GM06990 (cell line): ENCODE measurements around the gene DDX54.
"Not testable (repeated sequence)": the region's sequence is repeated elsewhere in the genome, so short reads cannot be mapped to it uniquely, and the experiment has no call there.

Source experiments
- DNase-seq: peaks from one replicate; pipeline ENCODE4 v3.0.0-alpha.2; 2011; ENCODE audit not compliant: insufficient read length; ENCODE audit errors: extremely low read depth
- H3K27me3 ChIP-seq: replicated peaks from 2 replicates; pipeline ENCODE4 v1.6.0; 2011; ENCODE audit warnings: low read length; ENCODE audit not compliant: control insufficient read depth, insufficient read depth
- H3K36me3 ChIP-seq: 2 replicates; pipeline ENCODE4 v1.5.1; 2011; ENCODE audit warnings: low read length; ENCODE audit not compliant: control insufficient read depth, insufficient read depth
- H3K4me3 ChIP-seq: replicated peaks from 2 replicates; pipeline ENCODE4 v1.5.1; 2011; ENCODE audit warnings: low read depth, mild to moderate bottlenecking, control low read depth, low read length
- TF ChIP-seq, protein P1 (sequence below): IDR thresholded peaks from 2 replicates; pipeline ENCODE4 v1.5.1; 2011; ENCODE audit warnings: low read length, control low read depth, mild to moderate bottlenecking, inconsistent platforms; ENCODE audit not compliant: insufficient read depth, poor library complexity, severe bottlenecking

Gene DDX54

DNA sequence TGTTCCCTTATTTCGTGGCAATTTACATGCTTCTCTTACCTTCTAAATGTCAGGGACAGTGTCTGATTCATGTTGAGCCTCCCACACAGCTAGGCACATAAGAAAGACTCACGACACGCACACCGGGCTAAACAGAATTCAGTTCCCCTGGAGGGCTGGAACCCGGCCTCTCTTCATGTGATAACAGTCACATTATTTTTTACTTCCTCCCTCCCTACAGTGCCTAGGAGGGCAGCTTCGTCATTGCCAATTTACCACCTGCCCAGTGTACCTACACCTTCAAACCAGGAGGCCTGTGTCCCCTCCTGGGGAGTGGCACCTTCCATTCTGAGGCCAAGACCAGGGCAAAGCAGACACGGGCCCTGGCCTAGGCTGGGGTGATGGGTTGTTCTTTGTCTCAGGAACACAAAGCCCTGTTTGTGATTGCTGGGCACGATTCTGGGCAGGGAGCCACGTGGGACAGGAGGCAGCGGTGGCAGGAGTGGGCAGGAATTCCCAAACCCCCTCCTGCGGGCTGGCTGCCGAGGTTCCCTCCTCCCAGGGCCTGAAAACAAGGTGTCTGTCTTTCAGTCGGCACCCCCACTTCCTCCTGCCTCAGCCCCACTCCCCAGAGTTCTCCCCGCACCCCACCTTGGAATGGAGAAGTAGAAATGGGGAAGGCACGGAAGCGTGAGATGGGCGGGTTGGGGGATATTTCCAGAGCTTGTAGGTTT lies 42.9 kb downstream of the DDX54 start:
- no peaks in the 10 kb centered on the region for H3K36me3 ChIP-seq
- DNase-seq: no peak
- no peaks in the 10 kb centered on the region; the same call in 1 of the 2 replicates for H3K27me3 ChIP-seq
- no peak overlapping the region for H3K4me3 ChIP-seq
- TF ChIP-seq, protein P1, sequence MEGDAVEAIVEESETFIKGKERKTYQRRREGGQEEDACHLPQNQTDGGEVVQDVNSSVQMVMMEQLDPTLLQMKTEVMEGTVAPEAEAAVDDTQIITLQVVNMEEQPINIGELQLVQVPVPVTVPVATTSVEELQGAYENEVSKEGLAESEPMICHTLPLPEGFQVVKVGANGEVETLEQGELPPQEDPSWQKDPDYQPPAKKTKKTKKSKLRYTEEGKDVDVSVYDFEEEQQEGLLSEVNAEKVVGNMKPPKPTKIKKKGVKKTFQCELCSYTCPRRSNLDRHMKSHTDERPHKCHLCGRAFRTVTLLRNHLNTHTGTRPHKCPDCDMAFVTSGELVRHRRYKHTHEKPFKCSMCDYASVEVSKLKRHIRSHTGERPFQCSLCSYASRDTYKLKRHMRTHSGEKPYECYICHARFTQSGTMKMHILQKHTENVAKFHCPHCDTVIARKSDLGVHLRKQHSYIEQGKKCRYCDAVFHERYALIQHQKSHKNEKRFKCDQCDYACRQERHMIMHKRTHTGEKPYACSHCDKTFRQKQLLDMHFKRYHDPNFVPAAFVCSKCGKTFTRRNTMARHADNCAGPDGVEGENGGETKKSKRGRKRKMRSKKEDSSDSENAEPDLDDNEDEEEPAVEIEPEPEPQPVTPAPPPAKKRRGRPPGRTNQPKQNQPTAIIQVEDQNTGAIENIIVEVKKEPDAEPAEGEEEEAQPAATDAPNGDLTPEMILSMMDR: no peak

DNA sequence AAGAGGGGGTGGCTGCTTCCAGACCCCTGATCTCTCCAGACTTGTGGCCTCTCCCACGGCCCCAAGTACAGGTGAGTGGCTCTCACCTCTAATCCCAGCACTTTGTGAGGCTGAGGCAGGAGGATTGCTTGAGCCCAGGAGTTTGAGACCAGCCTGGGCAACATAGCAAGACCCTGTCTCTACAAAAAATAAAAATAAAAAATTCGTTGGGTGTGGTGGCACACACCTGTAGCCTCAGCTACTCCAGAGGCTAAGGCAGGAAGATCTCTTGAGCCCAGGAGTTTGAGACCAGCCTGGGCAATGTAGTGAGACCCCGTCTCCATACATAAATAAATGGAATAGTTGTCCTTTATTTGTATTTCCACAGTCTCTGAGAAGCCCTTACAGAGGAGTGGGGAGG lies 43.6 kb downstream of the DDX54 start:
- not testable (repeated sequence) for H3K27me3 ChIP-seq, H3K4me3 ChIP-seq, DNase-seq, H3K36me3 ChIP-seq

DNA sequence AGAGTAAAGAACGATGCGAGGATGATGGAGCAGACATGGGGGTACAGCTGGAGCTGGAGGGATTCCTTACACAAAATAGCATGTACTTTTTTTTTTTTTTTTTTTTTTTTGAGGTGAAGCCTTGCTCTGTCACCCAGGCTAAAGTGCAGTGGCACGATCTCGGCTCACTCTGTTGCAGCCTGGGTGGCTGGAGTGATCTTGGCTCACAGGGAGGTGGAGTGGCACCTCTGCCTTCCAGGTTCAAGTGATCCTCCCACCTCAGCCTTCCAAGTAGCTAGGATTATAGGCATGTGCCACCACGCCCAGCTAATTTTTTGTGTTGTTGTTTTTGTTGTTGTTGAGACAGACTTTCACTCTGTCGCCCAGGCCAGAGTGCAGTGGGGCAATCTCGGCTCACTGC lies 44.6 kb downstream of the DDX54 start:
- no peak for DNase-seq
- H3K4me3 ChIP-seq: no peak overlapping the region
- TF ChIP-seq, protein P1: no peak
- H3K27me3 ChIP-seq: no peaks in the 10 kb centered on the region
- H3K36me3 ChIP-seq: no peaks in the 10 kb centered on the region

DNA sequence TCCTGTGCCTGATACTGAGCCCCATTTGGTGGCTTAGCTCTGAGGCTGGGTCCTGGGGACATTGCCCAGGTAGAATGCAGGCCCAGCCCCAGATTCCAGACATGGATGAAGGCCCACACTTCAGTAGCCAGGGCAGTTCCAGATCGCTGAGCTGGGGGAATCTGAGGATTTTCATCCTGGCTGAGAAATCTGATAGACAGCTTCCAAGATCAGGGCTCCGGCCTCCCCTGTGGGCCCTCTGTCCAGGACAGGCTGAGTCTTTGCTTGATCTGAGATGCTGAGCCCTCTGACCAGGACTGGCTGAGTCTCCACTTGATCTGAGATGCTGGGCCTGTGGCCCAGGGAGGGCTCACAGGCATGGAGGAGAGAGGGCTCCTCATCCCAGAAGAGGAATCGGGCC lies 46.5 kb downstream of the DDX54 start:
- TF ChIP-seq, protein P1: no peak
- H3K4me3 ChIP-seq: no peak overlapping the region
- H3K27me3 ChIP-seq: no peaks in the 10 kb centered on the region; the same call in 1 of the 2 replicates
- no peaks in the 10 kb centered on the region for H3K36me3 ChIP-seq
- DNase-seq: no peak

DNA sequence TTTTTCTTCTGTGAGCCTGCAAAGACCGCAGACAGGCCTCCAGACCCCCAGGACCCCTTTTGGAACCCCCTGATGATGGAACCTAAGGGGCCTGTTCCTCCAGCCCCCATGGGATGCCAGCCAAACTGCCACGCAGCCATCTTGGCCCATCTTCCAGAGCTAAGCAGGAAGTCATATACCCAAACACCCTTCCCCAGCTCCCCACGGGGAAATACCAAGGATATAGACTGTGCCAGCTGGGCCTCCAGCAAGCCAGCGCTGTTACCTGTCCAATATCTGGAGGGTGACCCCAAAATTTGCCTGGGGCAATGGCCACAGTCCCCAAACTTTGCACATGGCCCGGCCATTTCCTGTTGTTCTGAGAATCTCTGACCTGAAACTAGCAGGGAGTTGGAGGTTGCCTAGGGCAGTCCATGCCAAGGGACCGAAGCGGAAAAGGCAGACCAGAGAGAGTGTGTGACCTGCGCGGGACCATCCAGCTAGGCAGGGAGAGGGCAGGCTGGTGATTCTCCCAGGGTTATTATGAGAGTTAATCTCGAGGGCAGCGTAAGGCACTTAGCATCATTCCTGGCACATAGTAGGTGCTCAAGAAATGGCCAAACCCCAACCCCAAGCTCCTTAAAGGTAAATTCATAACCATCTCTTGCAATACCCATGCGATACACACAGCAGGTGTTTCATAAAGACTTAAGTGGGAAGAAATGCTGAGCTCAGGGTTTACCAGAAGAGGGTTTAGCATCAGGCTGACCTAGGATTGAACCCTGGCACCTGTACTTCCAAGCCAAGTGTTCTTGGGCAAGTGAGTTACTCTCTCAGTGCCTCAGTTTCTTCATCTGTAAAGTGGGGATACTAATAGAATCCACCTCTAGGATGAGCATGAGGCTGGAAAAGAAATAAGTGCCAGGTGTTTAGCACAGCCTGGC lies 47.2 kb downstream of the DDX54 start:
- TF ChIP-seq, protein P1: no peak
- H3K27me3 ChIP-seq: no peaks in the 10 kb centered on the region; the same call in 1 of the 2 replicates
- H3K4me3 ChIP-seq: no peak overlapping the region
- DNase-seq: no peak
- no peaks in the 10 kb centered on the region for H3K36me3 ChIP-seq

DNA sequence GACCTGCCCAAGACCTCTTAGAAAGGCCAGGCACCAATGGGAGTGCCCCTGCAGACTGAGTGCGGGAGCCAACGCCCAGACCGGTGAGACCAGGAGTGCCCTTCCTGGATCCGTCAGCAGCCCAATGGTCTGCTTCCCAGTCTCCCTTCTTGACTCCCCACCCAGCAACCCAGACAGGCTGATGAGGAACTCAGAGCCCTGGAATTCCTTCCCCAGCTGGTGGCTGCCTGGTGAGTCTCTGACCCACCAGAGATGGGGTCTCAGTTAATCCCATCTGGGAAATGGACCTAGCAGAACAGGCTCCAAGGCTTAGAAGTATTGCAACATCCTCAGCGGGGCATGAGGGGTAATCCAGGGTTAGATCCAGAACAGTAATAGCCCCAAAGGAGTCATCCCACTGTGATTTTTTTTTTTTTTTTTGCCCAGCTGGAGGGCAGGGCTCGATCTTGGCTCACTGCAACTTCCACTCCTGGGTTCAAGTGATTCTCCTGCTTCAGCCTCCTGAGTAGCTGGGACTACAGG lies 48.2 kb downstream of the DDX54 start:
- TF ChIP-seq, protein P1: no peak
- DNase-seq: no peak
- H3K4me3 ChIP-seq: no peak overlapping the region
- H3K27me3 ChIP-seq: no peaks in the 10 kb centered on the region; the same call in 1 of the 2 replicates
- H3K36me3 ChIP-seq: no peaks in the 10 kb centered on the region
